HFFc6 (cell line): ENCODE measurements around the gene ANO10. TPM values are rescaled to one million over a fixed set of nuclear protein-coding genes. Genes with fewer than 3 reads are reported as not detected.
A peak's percentile ranks its signal among the peaks of the same experiment; 100 is the strongest.
"Not testable (repeated sequence)": the region's sequence is repeated elsewhere in the genome, so short reads cannot be mapped to it uniquely, and the experiment has no call there.

Source experiments
- DNase-seq: peaks from one replicate; pipeline ENCODE4 v3.0.0-alpha.2; 2018
- H3K27ac Mint-ChIP-seq: 2 replicates; pipeline ENCODE4 v1.8.0; 2020; ENCODE audit warnings: mild to moderate bottlenecking, mixed read lengths
- H3K27me3 Mint-ChIP-seq: 2 replicates; pipeline ENCODE4 v1.8.0; 2021; ENCODE audit warnings: mild to moderate bottlenecking, moderate library complexity, mixed read lengths; ENCODE audit not compliant: insufficient read depth
- H3K36me3 Mint-ChIP-seq: 2 replicates; pipeline ENCODE4 v1.8.0; 2021; ENCODE audit warnings: low read depth, mixed read lengths
- H3K4me1 Mint-ChIP-seq: 2 replicates; pipeline ENCODE4 v1.8.0; 2020; ENCODE audit warnings: low read depth, mixed read lengths
- H3K4me3 Mint-ChIP-seq: 2 replicates; pipeline ENCODE4 v1.8.0; 2020; ENCODE audit warnings: mild to moderate bottlenecking, moderate library complexity, mixed read lengths
- H3K9me3 Mint-ChIP-seq: 2 replicates; pipeline ENCODE4 v1.8.0; 2020; ENCODE audit warnings: mild to moderate bottlenecking, mixed read lengths
- CTCF ChIP-seq: fragments of 200-600 bp; sonication (generic); IDR thresholded peaks from 2 replicates; pipeline ENCODE4 v1.5.0; 2021; ENCODE audit warnings: antibody characterized with exemption, mild to moderate bottlenecking
- total RNA-seq, 6 experiments: library from RNA; stranded (reverse); fragmentation: NEBNext Ultra II Directional; extraction: Animal tissue kit (Norgen Biotek cat#: 25700); gene quantifications; 2 replicates in 1 of 6; 3 replicates in 5 of 6; pipeline ENCODE4 v1.2.3, GENCODE V29; 2021

ANO10 gene
- total RNA-seq, 6 experiments from 2014 or later: 78.3 to 103 (median 90.8) TPM

- no peak for DNase-seq
- Mint-ChIP-seq H3K4me1 (no peaks in the 10 kb centered on the region), H3K27ac (no peak overlapping the region), H3K36me3 (peaks cover 19% of the 10 kb centered on the region), H3K27me3 (no peaks in the 10 kb centered on the region; the same call in 1 of the 2 replicates), H3K9me3 (no peaks in the 10 kb centered on the region), H3K4me3 (no peak overlapping the region)
- TF ChIP-seq CTCF: no peak
Measured at GRCh38 chr3:43573576-43573975, 48.2 kb downstream of the ANO10 start.

GRCh38 chr3:43565661-43566341, 56.0 kb downstream of the ANO10 start:
- H3K27me3 Mint-ChIP-seq, H3K36me3 Mint-ChIP-seq, H3K27ac Mint-ChIP-seq, H3K4me3 Mint-ChIP-seq, DNase-seq, H3K4me1 Mint-ChIP-seq, H3K9me3 Mint-ChIP-seq: not testable (repeated sequence)

- no peaks in the 10 kb centered on the region; the same call in 1 of the 2 replicates for H3K27me3 Mint-ChIP-seq
- no peak overlapping the region for H3K4me3 Mint-ChIP-seq
- peak overlapping the region; percentile 21; the same call in 1 of the 2 replicates for H3K27ac Mint-ChIP-seq
- peaks cover 6% of the 10 kb centered on the region; the same call in 1 of the 2 replicates for H3K36me3 Mint-ChIP-seq
- no peak for DNase-seq
- no peaks in the 10 kb centered on the region for H3K9me3 Mint-ChIP-seq
- no peaks in the 10 kb centered on the region for H3K4me1 Mint-ChIP-seq
- TF ChIP-seq CTCF: peak; percentile 9; the same call in 1 of the 2 replicates
Measured at GRCh38 chr3:43559961-43560360, 61.9 kb downstream of the ANO10 start.

- no peaks in the 10 kb centered on the region; the same call in 1 of the 2 replicates for H3K27me3 Mint-ChIP-seq
Measured at GRCh38 chr3:43558171-43558570, 63.6 kb downstream of the ANO10 start.

GRCh38 chr3:43549626-43550290, 72.1 kb downstream of the ANO10 start:
- no peak for DNase-seq
- peaks cover 7% of the 10 kb centered on the region for H3K36me3 Mint-ChIP-seq

More at GRCh38 chr3:43558171-43558570, 63.6 kb downstream of the ANO10 start:
- no peaks in the 10 kb centered on the region for H3K9me3 Mint-ChIP-seq
- H3K36me3 Mint-ChIP-seq: peaks cover 7% of the 10 kb centered on the region
- H3K27ac Mint-ChIP-seq: no peak overlapping the region
- no peaks in the 10 kb centered on the region for H3K4me1 Mint-ChIP-seq
- no peak overlapping the region for H3K4me3 Mint-ChIP-seq
- DNase-seq: no peak
- no peak for TF ChIP-seq CTCF

More at GRCh38 chr3:43549626-43550290, 72.1 kb downstream of the ANO10 start:
- Mint-ChIP-seq H3K4me3 (no peak overlapping the region), H3K27ac (no peak overlapping the region), H3K27me3 (no peaks in the 10 kb centered on the region; the same call in 1 of the 2 replicates), H3K9me3 (no peaks in the 10 kb centered on the region), H3K4me1 (peaks cover 8% of the 10 kb centered on the region; the same call in 1 of the 2 replicates)
- no peak for TF ChIP-seq CTCF
